MCF 10A (cell line): ENCODE data around the gene DCN. TPM values are rescaled to one million over a fixed set of nuclear protein-coding genes. Genes with fewer than 3 reads are reported as not detected.

Experiments used
- BruUV-seq: library from RNA; stranded (reverse); fragments of 400-500 nt; replicated peaks from 2 replicates; lab custom pipeline; 2021; lab: Mats Ljungman, UMichigan
- CTCF ChIA-PET: fragments of 300-600 bp; sonication (Branson Sonifier 250); formaldehyde crosslinking; extraction: SDS; loops from one replicate; lab custom pipeline; 2021; ENCODE audit warnings: antibody characterized with exemption, inconsistent platforms; lab: Yijun Ruan, JAX
- POLR2A ChIA-PET: fragments of 300-600, 350-650 bp; sonication (Branson Sonifier 250); formaldehyde crosslinking; extraction: SDS; loops from one replicate; lab custom pipeline; 2020; ENCODE audit warnings: antibody characterized with exemption, inconsistent platforms; lab: Yijun Ruan, JAX
- DNase-seq: peaks from one replicate; pipeline ENCODE4 v3.0.0-alpha.2; 2018; ENCODE audit not compliant: unreplicated experiment
- H3K27ac Mint-ChIP-seq: one replicate; pipeline ENCODE4 v1.8.0; 2022; ENCODE audit warnings: mild to moderate bottlenecking, low read depth, mixed read lengths; ENCODE audit not compliant: unreplicated experiment
- H3K27me3 Mint-ChIP-seq: one replicate; pipeline ENCODE4 v1.8.0; 2022; ENCODE audit warnings: mixed read lengths; ENCODE audit not compliant: insufficient read depth, unreplicated experiment
- H3K36me3 Mint-ChIP-seq: one replicate; pipeline ENCODE4 v1.8.0; 2022; ENCODE audit warnings: mild to moderate bottlenecking, moderate library complexity, mixed read lengths; ENCODE audit not compliant: insufficient read depth, unreplicated experiment
- H3K4me1 Mint-ChIP-seq: one replicate; pipeline ENCODE4 v1.8.0; 2022; ENCODE audit warnings: mixed read lengths; ENCODE audit not compliant: insufficient read depth, unreplicated experiment
- H3K4me3 Mint-ChIP-seq: one replicate; pipeline ENCODE4 v1.8.0; 2022; ENCODE audit warnings: mild to moderate bottlenecking, moderate library complexity, mixed read lengths; ENCODE audit not compliant: unreplicated experiment
- H3K9me3 Mint-ChIP-seq: one replicate; pipeline ENCODE4 v1.8.0; 2022; ENCODE audit warnings: mixed read lengths; ENCODE audit not compliant: unreplicated experiment
- intact Hi-C: fragments of 100-400 bp; cut with micrococcal nuclease; formaldehyde crosslinking; loops from 2 replicates; pipeline ENCODE4 v1.14.1; 2022
- total RNA-seq: library from RNA; stranded (reverse); gene quantifications from 2 replicates; pipeline ENCODE4 v1.2.3, GENCODE V29; 2022
- TF ChIP-seq, protein P1 (sequence below): fragments of 200-600 bp; IDR thresholded peaks from one replicate; pipeline ENCODE4 v1.8.0; 2022; ENCODE audit warnings: antibody characterized with exemption, mild to moderate bottlenecking; ENCODE audit not compliant: unreplicated experiment

The DCN gene
- total RNA-seq, 1 experiment from 2014 or later, result 46.5 TPM

DNA sequence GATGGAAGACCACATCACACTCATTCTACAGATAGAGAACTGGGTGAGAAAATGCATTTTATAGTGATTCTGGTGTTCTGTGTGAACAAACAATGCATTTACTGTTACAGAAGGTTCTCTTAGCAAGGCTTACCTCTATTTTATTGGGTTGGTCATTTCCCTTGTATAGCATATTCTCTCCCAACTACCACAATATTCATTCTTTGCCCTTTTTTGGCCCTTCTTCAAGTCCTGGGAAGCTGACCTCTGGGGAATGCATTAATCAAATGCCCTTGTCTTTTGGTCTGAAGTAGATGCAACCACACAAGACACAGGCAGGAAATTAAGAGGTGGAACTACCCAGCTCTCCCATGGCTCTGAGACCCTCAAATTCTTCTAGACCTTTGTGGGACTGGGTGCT is 19.5 kb downstream of the DCN start:
- H3K27me3 Mint-ChIP-seq, result peaks cover 54% of the 10 kb centered on the region

DNA sequence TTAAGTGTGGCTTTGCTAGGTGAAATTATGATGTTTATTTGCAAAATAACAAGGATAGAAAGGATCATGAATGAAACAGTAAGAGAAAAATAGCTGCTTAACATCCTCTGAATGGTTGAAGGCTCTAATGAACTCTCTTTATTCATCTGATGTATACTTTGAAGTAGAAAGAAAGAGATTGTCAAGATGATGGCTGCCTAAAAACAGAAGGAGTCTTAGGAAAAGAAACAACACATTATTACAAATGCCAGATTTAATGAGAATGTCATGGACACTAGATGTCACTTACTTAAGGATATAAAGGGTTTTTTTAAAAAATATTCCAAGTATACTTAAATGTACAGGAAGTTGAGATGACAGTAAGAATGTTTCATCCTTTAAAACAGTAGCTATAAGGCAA is 21.6 kb downstream of the DCN start:
- TF ChIP-seq, protein P1, sequence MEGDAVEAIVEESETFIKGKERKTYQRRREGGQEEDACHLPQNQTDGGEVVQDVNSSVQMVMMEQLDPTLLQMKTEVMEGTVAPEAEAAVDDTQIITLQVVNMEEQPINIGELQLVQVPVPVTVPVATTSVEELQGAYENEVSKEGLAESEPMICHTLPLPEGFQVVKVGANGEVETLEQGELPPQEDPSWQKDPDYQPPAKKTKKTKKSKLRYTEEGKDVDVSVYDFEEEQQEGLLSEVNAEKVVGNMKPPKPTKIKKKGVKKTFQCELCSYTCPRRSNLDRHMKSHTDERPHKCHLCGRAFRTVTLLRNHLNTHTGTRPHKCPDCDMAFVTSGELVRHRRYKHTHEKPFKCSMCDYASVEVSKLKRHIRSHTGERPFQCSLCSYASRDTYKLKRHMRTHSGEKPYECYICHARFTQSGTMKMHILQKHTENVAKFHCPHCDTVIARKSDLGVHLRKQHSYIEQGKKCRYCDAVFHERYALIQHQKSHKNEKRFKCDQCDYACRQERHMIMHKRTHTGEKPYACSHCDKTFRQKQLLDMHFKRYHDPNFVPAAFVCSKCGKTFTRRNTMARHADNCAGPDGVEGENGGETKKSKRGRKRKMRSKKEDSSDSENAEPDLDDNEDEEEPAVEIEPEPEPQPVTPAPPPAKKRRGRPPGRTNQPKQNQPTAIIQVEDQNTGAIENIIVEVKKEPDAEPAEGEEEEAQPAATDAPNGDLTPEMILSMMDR, result no peak
- no peak for DNase-seq
- POLR2A ChIA-PET, result no interaction called here
- CTCF ChIA-PET, result interaction anchor here (0.6 to 0.9 kb wide), 2 partner anchors 9 to 61 kb away, joined by 3 read pairs; no protein-coding TSS in a partner anchor
- Mint-ChIP-seq H3K4me1 (no peaks in the 10 kb centered on the region), H3K36me3 (peaks cover 13% of the 10 kb centered on the region), H3K4me3 (no peak overlapping the region), H3K9me3 (no peaks in the 10 kb centered on the region), H3K27ac (no peak overlapping the region), H3K27me3 (peaks cover 36% of the 10 kb centered on the region)
- intact Hi-C loops, result no loop called here
- no TSS peak for BruUV-seq

More for the DNA sequence above, 19.5 kb downstream of the DCN start:
- Mint-ChIP-seq H3K4me3 (no peak overlapping the region), H3K36me3 (peaks cover 20% of the 10 kb centered on the region), H3K9me3 (no peaks in the 10 kb centered on the region), H3K27ac (no peak overlapping the region), H3K4me1 (no peaks in the 10 kb centered on the region)
- no peak for DNase-seq
- CTCF ChIA-PET, result interaction anchor here (0.6 kb wide), 1 partner anchor 9 kb away, joined by 4 read pairs; no protein-coding TSS in a partner anchor
- intact Hi-C loops, result no loop called here
- no TSS peak for BruUV-seq
- TF ChIP-seq, protein P1, result no peak
- POLR2A ChIA-PET, result no interaction called here

DNA sequence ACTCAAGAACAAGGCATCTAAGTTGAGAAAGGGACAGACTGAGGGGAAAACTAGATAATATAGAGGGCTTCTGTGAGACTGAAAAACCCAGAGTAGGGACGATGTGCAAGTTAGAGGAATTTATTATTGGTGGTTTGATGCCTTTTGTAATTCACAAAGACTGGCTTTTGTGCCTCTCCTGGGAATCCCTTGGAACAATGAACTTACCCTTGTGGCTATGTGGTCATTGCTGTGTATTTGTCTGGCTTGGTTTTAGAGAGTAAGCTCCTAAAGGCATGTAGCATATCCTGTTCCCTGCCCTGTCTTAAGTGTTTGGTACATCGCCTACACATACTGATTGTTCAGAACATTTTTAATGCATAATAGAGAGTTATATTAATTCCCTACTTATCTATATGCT is 26.6 kb downstream of the DCN start:
- TF ChIP-seq, protein P1, result no peak
- no TSS peak for BruUV-seq
- no peak overlapping the region for H3K4me3 Mint-ChIP-seq
- no peak for DNase-seq
- no peaks in the 10 kb centered on the region for H3K4me1 Mint-ChIP-seq
- ChIA-PET POLR2A (no interaction called here), CTCF (no interaction called here)
- H3K36me3 Mint-ChIP-seq, result peaks cover 11% of the 10 kb centered on the region
- H3K27me3 Mint-ChIP-seq, result peaks cover 19% of the 10 kb centered on the region
- intact Hi-C loops, result no loop called here
- H3K27ac Mint-ChIP-seq, result no peak overlapping the region
- H3K9me3 Mint-ChIP-seq, result no peaks in the 10 kb centered on the region

DNA sequence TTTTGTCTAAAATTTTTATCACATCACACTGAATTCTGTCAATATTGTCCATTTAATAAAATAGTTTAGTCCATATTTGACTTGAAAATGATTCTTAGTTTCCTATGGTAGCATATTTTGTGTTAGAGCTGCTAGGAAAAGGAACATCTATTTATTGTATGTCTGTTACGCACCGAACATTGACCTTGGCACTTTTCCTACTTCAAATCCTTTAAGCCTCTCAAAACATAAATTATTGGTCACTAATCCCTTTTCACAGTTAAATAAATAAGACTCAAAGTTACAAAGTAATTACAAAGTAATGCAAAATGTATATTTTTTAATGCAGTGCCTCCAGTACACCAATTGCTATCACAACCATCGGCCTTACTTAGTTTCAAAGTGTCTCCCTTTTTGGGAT is 28.5 kb downstream of the DCN start:
- DNase-seq, result no peak
- no peaks in the 10 kb centered on the region for H3K9me3 Mint-ChIP-seq
- peaks cover 18% of the 10 kb centered on the region for H3K36me3 Mint-ChIP-seq
- ChIA-PET POLR2A (interaction anchor here (0.6 to 1.9 kb wide), 3 partner anchors 15 to 1937 kb away, joined by 3 to 4 read pairs (median 3); no protein-coding TSS in a partner anchor), CTCF (no interaction called here)
- H3K4me3 Mint-ChIP-seq, result no peak overlapping the region
- no peak overlapping the region for H3K27ac Mint-ChIP-seq
- no TSS peak for BruUV-seq
- intact Hi-C loops, result no loop called here
- TF ChIP-seq, protein P1, result no peak
- H3K27me3 Mint-ChIP-seq, result peaks cover 29% of the 10 kb centered on the region
- no peaks in the 10 kb centered on the region for H3K4me1 Mint-ChIP-seq
